Measurements from ENCODE around the gene RPGR.
A peak's percentile ranks its signal among the peaks of the same experiment; 100 is the strongest.

RPGR gene

GRCh38 chrX:38327007-38327774 is at the start of gene RPGR:
TSS of gene RPGR (minus strand) at chrX:38327509. CDS start at chrX:38327367, 142 bp downstream.
- Mint-ChIP-seq H3K27me3 (ENCODE audit: low read depth) (no peaks in the 10 kb centered on the region), H3K4me3 (peak within 1 kb of the TSS; percentile 91), H3K27ac (peak within 1 kb of the TSS; percentile 93), H3K36me3 (ENCODE audit: low read depth) (no peaks in the 10 kb centered on the region), H3K4me1 (ENCODE audit: low read depth) (peaks cover 25% of the 10 kb centered on the region), H3K9me3 (no peaks in the 10 kb centered on the region)
- peak; percentile 88 for DNase-seq (ENCODE audit: low spot score)

- no peaks in the 10 kb centered on the region for H3K9me3 Mint-ChIP-seq
- DNase-seq (ENCODE audit: low spot score): no peak
- no peak overlapping the region for H3K4me3 Mint-ChIP-seq
- no peak overlapping the region for H3K27ac Mint-ChIP-seq
- H3K4me1 Mint-ChIP-seq (ENCODE audit: low read depth): no peaks in the 10 kb centered on the region
- peaks cover 2% of the 10 kb centered on the region for H3K27me3 Mint-ChIP-seq (ENCODE audit: low read depth)
- no peaks in the 10 kb centered on the region for H3K36me3 Mint-ChIP-seq (ENCODE audit: low read depth)
These were observed 49.4 kb upstream of the RPGR start for GRCh38 chrX:38376747-38377146.

DNA sequence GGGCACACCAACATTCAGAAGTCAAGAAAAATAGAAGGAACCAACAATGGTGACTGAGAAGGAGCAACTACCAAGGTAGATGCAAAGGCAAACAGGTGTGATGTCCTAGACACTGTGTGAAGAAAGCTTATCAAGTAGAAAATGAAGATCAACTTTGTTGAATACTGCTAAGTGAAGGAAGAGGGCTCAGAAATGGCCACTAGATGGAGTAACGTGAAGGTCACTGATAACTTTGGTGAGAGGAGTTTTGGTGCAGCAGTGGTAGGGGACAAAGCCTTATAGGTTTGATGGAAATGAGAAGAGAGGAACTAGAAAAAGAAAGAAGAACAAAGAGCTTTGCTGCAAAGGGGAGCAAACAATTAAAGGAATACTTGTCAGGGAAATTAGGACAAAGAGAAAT is 48.6 kb upstream of the RPGR start:
- Mint-ChIP-seq H3K9me3 (no peaks in the 10 kb centered on the region), H3K4me1 (ENCODE audit: low read depth) (no peaks in the 10 kb centered on the region), H3K4me3 (no peak overlapping the region), H3K27me3 (ENCODE audit: low read depth) (peaks cover under 1% of the 10 kb centered on the region), H3K27ac (no peak overlapping the region), H3K36me3 (ENCODE audit: low read depth) (no peaks in the 10 kb centered on the region)
- DNase-seq (ENCODE audit: low spot score): no peak

- no peaks in the 10 kb centered on the region for H3K27me3 Mint-ChIP-seq (ENCODE audit: low read depth)
- H3K27ac Mint-ChIP-seq: no peak overlapping the region
- H3K4me3 Mint-ChIP-seq: no peak overlapping the region
- H3K4me1 Mint-ChIP-seq (ENCODE audit: low read depth): no peaks in the 10 kb centered on the region
- H3K36me3 Mint-ChIP-seq (ENCODE audit: low read depth): no peaks in the 10 kb centered on the region
- H3K9me3 Mint-ChIP-seq: no peaks in the 10 kb centered on the region
- DNase-seq (ENCODE audit: low spot score): no peak
These were observed 47.1 kb upstream of the RPGR start for GRCh38 chrX:38374431-38374830.

DNA sequence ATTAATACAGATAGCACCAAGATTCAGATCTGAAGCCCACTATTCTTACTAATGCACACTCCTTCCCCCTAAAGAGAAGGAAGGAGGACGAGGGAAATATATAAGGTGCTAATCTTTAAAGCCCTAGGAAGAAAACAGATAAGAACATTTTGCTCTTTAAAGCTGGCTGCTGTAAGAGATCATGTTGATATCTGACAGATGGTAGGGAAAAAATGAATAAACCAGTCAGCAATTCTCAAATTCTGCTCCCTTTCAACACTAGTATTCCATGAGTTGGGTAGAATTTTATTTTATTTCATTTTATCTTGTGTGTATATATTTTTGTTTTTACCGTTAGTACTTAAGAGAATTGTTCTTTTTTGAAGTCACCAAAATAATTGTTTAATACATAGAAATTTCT is 44.3 kb upstream of the RPGR start:
- Mint-ChIP-seq H3K4me3 (no peak overlapping the region), H3K27me3 (ENCODE audit: low read depth) (no peaks in the 10 kb centered on the region), H3K4me1 (ENCODE audit: low read depth) (no peaks in the 10 kb centered on the region), H3K9me3 (no peaks in the 10 kb centered on the region), H3K27ac (no peak overlapping the region), H3K36me3 (ENCODE audit: low read depth) (no peaks in the 10 kb centered on the region)
- no peak for DNase-seq (ENCODE audit: low spot score)

- H3K27ac Mint-ChIP-seq: no peak overlapping the region
- H3K4me1 Mint-ChIP-seq (ENCODE audit: low read depth): no peaks in the 10 kb centered on the region
- no peak for DNase-seq (ENCODE audit: low spot score)
- no peak overlapping the region for H3K4me3 Mint-ChIP-seq
- no peaks in the 10 kb centered on the region for H3K27me3 Mint-ChIP-seq (ENCODE audit: low read depth)
- H3K36me3 Mint-ChIP-seq (ENCODE audit: low read depth): no peaks in the 10 kb centered on the region
- no peaks in the 10 kb centered on the region for H3K9me3 Mint-ChIP-seq
These were observed 41.5 kb upstream of the RPGR start for GRCh38 chrX:38368774-38369173.

DNA sequence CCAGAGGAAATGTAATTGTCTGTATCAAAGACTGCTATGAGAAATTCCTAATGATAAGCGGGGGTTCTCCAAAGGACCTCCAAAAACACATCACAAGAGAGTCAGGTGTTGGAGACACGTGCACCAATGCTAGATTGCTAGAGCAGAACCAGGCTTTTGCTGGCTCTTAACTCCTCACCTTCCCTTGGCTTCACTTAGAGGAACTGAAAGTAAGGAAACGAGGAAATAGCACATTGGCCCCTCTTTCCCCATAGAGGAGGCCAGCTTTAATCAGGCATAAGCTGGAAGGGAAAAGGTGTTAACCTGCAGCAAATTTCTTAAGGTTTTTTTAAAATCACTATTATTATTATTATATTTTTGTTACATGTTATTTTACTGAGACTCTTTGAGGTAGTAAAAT is 38.6 kb upstream of the RPGR start:
- Mint-ChIP-seq H3K4me3 (no peak overlapping the region), H3K4me1 (ENCODE audit: low read depth) (no peaks in the 10 kb centered on the region), H3K36me3 (ENCODE audit: low read depth) (no peaks in the 10 kb centered on the region), H3K27me3 (ENCODE audit: low read depth) (no peaks in the 10 kb centered on the region), H3K9me3 (no peaks in the 10 kb centered on the region), H3K27ac (no peak overlapping the region)
- no peak for DNase-seq (ENCODE audit: low spot score)

- Mint-ChIP-seq H3K27ac (no peak overlapping the region), H3K27me3 (ENCODE audit: low read depth) (no peaks in the 10 kb centered on the region), H3K4me3 (no peak overlapping the region), H3K36me3 (ENCODE audit: low read depth) (no peaks in the 10 kb centered on the region), H3K9me3 (no peaks in the 10 kb centered on the region), H3K4me1 (ENCODE audit: low read depth) (no peaks in the 10 kb centered on the region)
- no peak for DNase-seq (ENCODE audit: low spot score)
These were observed 35.7 kb upstream of the RPGR start for GRCh38 chrX:38363046-38363445.

DNA sequence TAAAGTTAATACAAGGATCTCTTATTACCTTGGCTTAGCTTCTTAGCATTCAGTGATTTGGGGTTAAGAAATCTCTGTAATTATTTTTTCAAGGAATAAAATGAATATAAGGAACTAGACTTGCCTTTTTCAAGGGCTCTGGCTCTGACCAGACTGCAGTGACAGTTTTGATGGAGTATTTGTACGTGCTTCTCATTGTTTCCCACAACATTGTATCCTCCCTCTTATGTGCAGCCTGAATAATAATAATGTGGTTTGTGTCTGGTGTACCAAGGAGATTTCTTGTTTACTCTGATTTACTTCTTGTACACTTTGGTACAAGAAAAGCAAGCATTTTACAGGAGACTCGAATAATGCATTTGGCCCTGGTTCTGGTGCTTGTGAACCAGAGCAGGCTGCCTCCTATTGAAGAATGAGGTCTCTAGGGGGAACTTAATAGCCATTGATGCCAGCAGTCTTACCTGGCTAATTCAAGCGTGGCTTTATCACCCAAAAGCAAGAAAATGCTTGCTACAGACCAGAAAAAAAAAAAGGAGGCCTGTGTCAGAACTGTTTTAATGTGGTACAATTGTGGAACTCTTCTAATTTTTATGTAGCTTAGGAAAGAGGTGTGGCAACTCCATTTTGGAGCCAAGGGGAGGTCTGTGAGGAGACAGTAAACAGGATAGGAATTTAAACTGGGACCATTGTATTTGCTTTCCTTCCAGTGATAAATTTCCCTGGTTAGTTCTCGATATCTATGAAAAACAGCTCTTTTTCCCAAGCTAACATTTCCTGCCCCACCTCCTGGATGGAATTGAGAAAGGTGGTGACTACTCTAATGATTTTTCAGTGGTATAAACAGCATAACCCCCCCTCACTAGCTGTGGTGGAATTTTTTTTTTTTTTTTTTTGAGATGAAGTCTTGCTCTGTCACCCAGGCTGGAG is 30.7 kb upstream of the RPGR start:
- no peak for DNase-seq (ENCODE audit: low spot score)
- H3K4me1 Mint-ChIP-seq (ENCODE audit: low read depth): no peaks in the 10 kb centered on the region
- no peak overlapping the region for H3K4me3 Mint-ChIP-seq
- H3K27ac Mint-ChIP-seq: no peak overlapping the region
- H3K36me3 Mint-ChIP-seq (ENCODE audit: low read depth): no peaks in the 10 kb centered on the region
- H3K27me3 Mint-ChIP-seq (ENCODE audit: low read depth): no peaks in the 10 kb centered on the region
- H3K9me3 Mint-ChIP-seq: no peaks in the 10 kb centered on the region

DNA sequence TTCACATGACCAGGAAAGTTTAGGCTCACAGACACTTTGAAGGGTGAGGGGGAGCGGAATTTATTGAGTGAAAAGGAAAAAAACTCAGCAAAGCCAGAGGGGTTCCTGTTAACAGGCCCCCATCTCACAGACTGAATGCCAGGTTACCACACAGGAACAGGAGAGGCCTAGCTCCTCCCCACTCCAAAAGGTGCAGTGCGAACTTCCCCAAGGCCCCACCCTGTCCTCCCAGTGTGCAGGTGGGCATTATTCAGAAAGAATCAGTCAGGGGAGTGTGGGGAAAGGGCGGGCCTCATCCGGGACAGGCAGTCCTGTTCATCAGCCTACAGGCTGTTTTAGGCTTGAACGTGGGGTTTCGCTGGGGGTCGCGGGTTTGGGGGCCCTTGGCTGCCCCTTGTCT is 29.1 kb upstream of the RPGR start:
- Mint-ChIP-seq H3K27me3 (ENCODE audit: low read depth) (no peaks in the 10 kb centered on the region), H3K9me3 (no peaks in the 10 kb centered on the region), H3K4me3 (no peak overlapping the region), H3K4me1 (ENCODE audit: low read depth) (no peaks in the 10 kb centered on the region), H3K27ac (no peak overlapping the region), H3K36me3 (ENCODE audit: low read depth) (no peaks in the 10 kb centered on the region)
- DNase-seq (ENCODE audit: low spot score): no peak

DNA sequence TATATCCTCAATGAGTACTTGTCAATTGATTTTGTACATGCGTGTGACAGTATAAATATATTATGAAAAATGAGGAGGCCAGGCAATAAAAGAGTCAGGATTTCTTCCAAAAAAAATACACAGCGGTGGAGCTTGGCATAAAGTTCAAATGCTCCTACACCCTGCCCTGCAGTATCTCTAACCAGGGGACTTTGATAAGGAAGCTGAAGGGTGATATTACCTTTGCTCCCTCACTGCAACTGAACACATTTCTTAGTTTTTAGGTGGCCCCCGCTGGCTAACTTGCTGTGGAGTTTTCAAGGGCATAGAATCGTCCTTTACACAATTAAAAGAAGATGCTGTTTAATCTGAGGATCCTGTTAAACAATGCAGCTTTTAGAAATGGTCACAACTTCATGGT is 25.1 kb upstream of the RPGR start, which contains the start of gene OTC:
Gene OTC (plus strand): TSS at position 243 of the 400 bp plus-strand sequence. CDS start 93 bp downstream, at position 336.
- Mint-ChIP-seq H3K4me3 (no peak within 1 kb of the TSS), H3K27ac (no peak within 1 kb of the TSS), H3K36me3 (ENCODE audit: low read depth) (no peaks in the 10 kb centered on the region), H3K9me3 (no peaks in the 10 kb centered on the region), H3K27me3 (ENCODE audit: low read depth) (no peaks in the 10 kb centered on the region), H3K4me1 (ENCODE audit: low read depth) (no peaks in the 10 kb centered on the region)
- no peak for DNase-seq (ENCODE audit: low spot score)

DNA sequence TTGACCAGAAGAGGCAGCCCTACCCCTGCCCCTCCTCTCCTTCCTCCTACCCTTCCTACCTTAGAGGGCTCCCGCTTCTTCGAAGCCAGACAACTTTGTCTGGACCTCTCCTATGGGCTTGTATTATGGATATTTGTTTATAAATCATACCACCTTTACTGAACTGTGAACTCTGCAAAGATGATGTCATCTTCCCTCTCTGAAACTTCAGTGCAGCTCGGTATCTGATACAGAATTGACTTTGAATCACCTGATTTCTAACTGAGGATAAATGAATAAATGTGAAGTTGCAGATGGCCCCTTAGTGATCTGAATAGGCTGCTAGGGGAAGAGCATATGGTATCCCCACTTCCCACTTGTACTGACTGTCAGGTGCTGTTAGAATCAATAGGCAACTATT is 24.0 kb upstream of the RPGR start:
- H3K36me3 Mint-ChIP-seq (ENCODE audit: low read depth): no peaks in the 10 kb centered on the region
- no peak overlapping the region for H3K27ac Mint-ChIP-seq

DNA sequence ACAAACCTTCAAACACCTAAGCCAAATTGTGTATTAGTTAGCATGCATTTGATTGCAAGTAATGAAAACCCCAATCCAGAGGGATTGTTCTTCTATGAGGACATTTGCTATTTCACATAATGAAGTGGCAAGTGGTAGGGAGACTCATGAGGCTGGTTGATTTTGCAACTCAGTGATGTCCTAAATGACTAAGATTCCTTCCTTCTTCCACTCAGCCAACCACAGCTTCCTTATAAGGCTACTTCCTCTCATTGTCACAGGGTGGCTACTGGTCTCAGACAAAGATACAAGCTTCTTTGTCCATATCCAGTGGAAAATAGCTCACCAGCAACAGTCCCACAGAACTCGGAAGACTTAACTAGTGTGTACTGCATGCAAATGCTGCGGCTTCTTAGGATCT is 19.8 kb upstream of the RPGR start:
- no peak for DNase-seq (ENCODE audit: low spot score)
- no peak overlapping the region for H3K4me3 Mint-ChIP-seq

More for the DNA sequence above, 24.0 kb upstream of the RPGR start:
- Mint-ChIP-seq H3K4me3 (no peak overlapping the region), H3K27me3 (ENCODE audit: low read depth) (peaks cover 2% of the 10 kb centered on the region), H3K4me1 (ENCODE audit: low read depth) (peaks cover 1% of the 10 kb centered on the region), H3K9me3 (no peaks in the 10 kb centered on the region)
- no peak for DNase-seq (ENCODE audit: low spot score)

DNA sequence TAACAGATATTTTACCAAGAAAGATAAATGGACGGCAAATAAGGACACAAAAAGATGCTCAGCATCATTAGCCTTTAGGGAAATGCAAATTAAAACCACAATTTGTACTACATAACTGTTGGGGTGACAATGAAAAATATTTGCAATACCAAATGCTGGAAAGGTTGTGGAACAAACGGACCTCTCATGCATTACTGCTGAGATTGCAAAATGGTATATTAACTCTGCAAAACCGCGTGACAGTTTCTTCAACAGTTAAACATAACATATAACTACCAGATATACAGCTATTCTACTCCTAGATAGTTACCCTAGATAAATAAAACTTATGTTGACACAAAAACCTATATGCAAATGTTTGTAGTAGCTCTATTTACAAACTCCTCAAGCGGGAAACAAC is 18.8 kb upstream of the RPGR start:
- DNase-seq (ENCODE audit: low spot score): no peak
- peaks cover 4% of the 10 kb centered on the region for H3K27me3 Mint-ChIP-seq (ENCODE audit: low read depth)
- H3K27ac Mint-ChIP-seq: no peak overlapping the region

More for the DNA sequence above, 19.8 kb upstream of the RPGR start:
- no peaks in the 10 kb centered on the region for H3K36me3 Mint-ChIP-seq (ENCODE audit: low read depth)
- H3K27ac Mint-ChIP-seq: no peak overlapping the region
- H3K9me3 Mint-ChIP-seq: no peaks in the 10 kb centered on the region
- peaks cover 1% of the 10 kb centered on the region for H3K4me1 Mint-ChIP-seq (ENCODE audit: low read depth)
- H3K27me3 Mint-ChIP-seq (ENCODE audit: low read depth): peaks cover 4% of the 10 kb centered on the region

More for the DNA sequence above, 18.8 kb upstream of the RPGR start:
- Mint-ChIP-seq H3K4me1 (ENCODE audit: low read depth) (peaks cover 1% of the 10 kb centered on the region), H3K9me3 (no peaks in the 10 kb centered on the region), H3K4me3 (no peak overlapping the region), H3K36me3 (ENCODE audit: low read depth) (no peaks in the 10 kb centered on the region)

Measured in T-helper 2 cell treated with Interferon-gamma antibody and Interleukin-4, amounts not matched to agents 5 μg/mL and 100 μg/mL, for 36 hours (primary cell).